Activated CD4-positive, alpha-beta T cell treated with anti-CD3 and anti-CD28 coated beads for 4 hours (primary cell): ENCODE results near the gene ZNF629.
A peak's percentile ranks its signal among the peaks of the same experiment; 100 is the strongest.
"Not testable (repeated sequence)": the region's sequence is repeated elsewhere in the genome, so short reads cannot be mapped to it uniquely, and the experiment has no call there.

Experiments used
- DNase-seq, 2 donors: peaks; one replicate each; pipeline ENCODE4 v3.0.0-alpha.2; 2020

Gene ZNF629

GRCh38 chr16:30786936-30787612 is at the start of gene ZNF629:
ZNF629 (minus strand) TSS chr16:30787205; CDS start chr16:30784482, 2,723 bp downstream.
- peak in 1 of 2 donors; percentile 28 for DNase-seq

GRCh38 chr16:30834130-30834740 is 47.2 kb upstream of the ZNF629 start:
- no peak for DNase-seq

GRCh38 chr16:30830072-30830417 is 43.0 kb upstream of the ZNF629 start:
- DNase-seq: no peak

- no peak for DNase-seq
Observed at GRCh38 chr16:30829130-30830071, 42.4 kb upstream of the ZNF629 start.

GRCh38 chr16:30821891-30822290 is 34.9 kb upstream of the ZNF629 start:
- DNase-seq: no peak

GRCh38 chr16:30821441-30821840 is 34.4 kb upstream of the ZNF629 start:
- not testable (repeated sequence) for DNase-seq

GRCh38 chr16:30820952-30821421 is 34.0 kb upstream of the ZNF629 start:
- DNase-seq: no peak

GRCh38 chr16:30816769-30817168 is 29.8 kb upstream of the ZNF629 start:
- DNase-seq: no peak

GRCh38 chr16:30813821-30814189 is 26.8 kb upstream of the ZNF629 start:
- DNase-seq: no peak

GRCh38 chr16:30809675-30810074 is 22.7 kb upstream of the ZNF629 start:
- not testable (repeated sequence) for DNase-seq

GRCh38 chr16:30808890-30809426 is 22.0 kb upstream of the ZNF629 start:
- DNase-seq: not testable (repeated sequence)

GRCh38 chr16:30808146-30808545 is 21.1 kb upstream of the ZNF629 start:
- no peak for DNase-seq

- peak; percentile 49 to 52 for DNase-seq
Observed at GRCh38 chr16:30805370-30806169, 18.6 kb upstream of the ZNF629 start.

GRCh38 chr16:30805056-30805369 is 18.0 kb upstream of the ZNF629 start:
- no peak for DNase-seq

- DNase-seq: no peak
Observed at GRCh38 chr16:30802936-30803335, 15.9 kb upstream of the ZNF629 start.

GRCh38 chr16:30797670-30798309 is 10.8 kb upstream of the ZNF629 start:
- no peak for DNase-seq

- no peak for DNase-seq
Observed at GRCh38 chr16:30794634-30795033, 7.6 kb upstream of the ZNF629 start.

GRCh38 chr16:30793508-30794069 is 6.6 kb upstream of the ZNF629 start:
- no peak for DNase-seq

- no peak for DNase-seq
Observed at GRCh38 chr16:30787613-30788378, 791 bp upstream of the ZNF629 start.

GRCh38 chr16:30786115-30786935 is 680 bp downstream of the ZNF629 start:
- DNase-seq: no peak
